ENCODE results near the gene SRSF9.
"Not testable (repeated sequence)": the region's sequence is repeated elsewhere in the genome, so short reads cannot be mapped to it uniquely, and the experiment has no call there.

The SRSF9 gene

GRCh38 chr12:120481022-120481767 is 11.6 kb upstream of the SRSF9 start:
- no peak for DNase-seq

- no peak for DNase-seq
Measured at GRCh38 chr12:120480211-120480610, 10.7 kb upstream of the SRSF9 start.

GRCh38 chr12:120479458-120479857 is 9.9 kb upstream of the SRSF9 start:
- no peak for DNase-seq

GRCh38 chr12:120475643-120476042 is 6.1 kb upstream of the SRSF9 start:
- DNase-seq, result no peak

GRCh38 chr12:120474616-120474960 is 5.0 kb upstream of the SRSF9 start:
- no peak for DNase-seq

- no peak for DNase-seq
Measured at GRCh38 chr12:120473807-120474615, 4.5 kb upstream of the SRSF9 start.

- DNase-seq, result no peak
Measured at GRCh38 chr12:120472521-120472920, 3.0 kb upstream of the SRSF9 start.

GRCh38 chr12:120470150-120470784 is 719 bp upstream of the SRSF9 start:
- DNase-seq, result no peak

GRCh38 chr12:120468821-120469449 is 613 bp downstream of the SRSF9 start:
- DNase-seq, result no peak

- DNase-seq, result no peak
Measured at GRCh38 chr12:120468325-120468820, 1.2 kb downstream of the SRSF9 start.

GRCh38 chr12:120467439-120467838 is 2.1 kb downstream of the SRSF9 start:
- no peak for DNase-seq

GRCh38 chr12:120466560-120467315 is 2.8 kb downstream of the SRSF9 start:
- no peak for DNase-seq

GRCh38 chr12:120465756-120466155 is 3.8 kb downstream of the SRSF9 start:
- no peak for DNase-seq

- no peak for DNase-seq
Measured at GRCh38 chr12:120463712-120464111, 5.8 kb downstream of the SRSF9 start.

- no peak for DNase-seq
Measured at GRCh38 chr12:120462099-120462640, 7.4 kb downstream of the SRSF9 start.

- no peak for DNase-seq
Measured at GRCh38 chr12:120460157-120460556, 9.4 kb downstream of the SRSF9 start.

- DNase-seq, result no peak
Measured at GRCh38 chr12:120457133-120457532, 12.4 kb downstream of the SRSF9 start.

- no peak for DNase-seq
Measured at GRCh38 chr12:120455302-120455701, 14.2 kb downstream of the SRSF9 start.

- no peak for DNase-seq
Measured at GRCh38 chr12:120453977-120454376, 15.6 kb downstream of the SRSF9 start.

- DNase-seq, result no peak
Measured at GRCh38 chr12:120453060-120453750, 16.3 kb downstream of the SRSF9 start.

- DNase-seq, result not testable (repeated sequence)
Measured at GRCh38 chr12:120452524-120452923, 17.0 kb downstream of the SRSF9 start.

GRCh38 chr12:120447992-120448391 is 21.6 kb downstream of the SRSF9 start:
- DNase-seq, result no peak
